ENCODE measurements around the gene RGS7. TPM values are rescaled to one million over a fixed set of nuclear protein-coding genes. Genes with fewer than 3 reads are reported as not detected.
"Not testable (repeated sequence)": the region's sequence is repeated elsewhere in the genome, so short reads cannot be mapped to it uniquely, and the experiment has no call there.

The RGS7 gene
- total and polyA plus RNA-seq, 2 experiments from 2014 or later = 0.22 to 0.73 TPM

DNA sequence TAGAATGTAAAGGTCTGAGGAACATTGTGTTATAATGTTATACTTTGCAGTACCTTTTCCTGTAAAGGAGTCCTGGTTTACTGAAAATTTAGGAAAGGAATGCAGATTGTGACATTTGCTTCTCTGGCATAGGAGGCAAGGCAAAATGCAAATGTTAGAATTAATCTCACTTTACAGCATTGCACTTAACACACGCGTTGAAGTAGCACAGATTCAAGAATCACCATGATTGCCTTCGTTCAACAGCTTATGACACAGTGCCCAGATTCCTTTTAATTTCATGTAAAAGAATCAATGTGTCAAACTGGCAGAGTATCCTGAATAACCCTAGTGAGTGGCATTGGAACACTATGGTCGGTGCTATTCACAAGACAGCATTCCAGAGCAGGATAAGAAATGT lies 47.4 kb downstream of the RGS7 start:
- Histone ChIP-seq H2AFZ (no peak overlapping the region), H3K79me2 (no peaks in the 10 kb centered on the region), H3K36me3 (replicated peaks; ENCODE audit: insufficient read depth, low read depth) (no peaks in the 10 kb centered on the region), H3K27me3 (no peaks in the 10 kb centered on the region), H3K27ac (no peak overlapping the region), H3K4me3 (no peak overlapping the region), H4K20me1 (ENCODE audit: insufficient read depth, poor library complexity, severe bottlenecking) (no peaks in the 10 kb centered on the region), H3K9me2 (replicated peaks; ENCODE audit: insufficient read depth) (no peaks in the 10 kb centered on the region), H3K9me3 (ENCODE audit: low read depth) (no peaks in the 10 kb centered on the region), H3K4me1 (ENCODE audit: insufficient read depth) (no peaks in the 10 kb centered on the region), H3K4me2 (no peak overlapping the region)
- DNase-seq (ENCODE audit: low spot score) = no peak
- 92% methylated on average over 4 of the region's 4 CpGs for WGBS (ENCODE audit: low lambda C conversion rate, missing lambda C conversion rate)
- TF ChIP-seq EZH2phosphoT487 (IDR thresholded peaks at IDR 0.05; ENCODE audit: low read depth, severe bottlenecking, unreplicated experiment) (no peak), EZH2 (IDR thresholded peaks at IDR 0.05; ENCODE audit: borderline replicate concordance) (no peak), CTCF (IDR thresholded peaks at IDR 0.05; ENCODE audit: poor library complexity) (no peak)

GRCh38 chr1:241308471-241308870 lies 48.5 kb downstream of the RGS7 start:
- TF ChIP-seq EZH2 (IDR thresholded peaks at IDR 0.05; ENCODE audit: borderline replicate concordance) = no peak
- no peak for TF ChIP-seq CTCF (IDR thresholded peaks at IDR 0.05; ENCODE audit: poor library complexity)
- no peak for TF ChIP-seq EZH2phosphoT487 (IDR thresholded peaks at IDR 0.05; ENCODE audit: low read depth, severe bottlenecking, unreplicated experiment)
- 84% methylated on average over 3 of the region's 3 CpGs for WGBS (ENCODE audit: low lambda C conversion rate, missing lambda C conversion rate)
- Histone ChIP-seq H3K79me2 (no peaks in the 10 kb centered on the region), H4K20me1 (ENCODE audit: insufficient read depth, poor library complexity, severe bottlenecking) (no peaks in the 10 kb centered on the region), H2AFZ (no peak overlapping the region), H3K9me3 (ENCODE audit: low read depth) (no peaks in the 10 kb centered on the region), H3K9me2 (replicated peaks; ENCODE audit: insufficient read depth) (no peaks in the 10 kb centered on the region), H3K4me3 (no peak overlapping the region), H3K36me3 (replicated peaks; ENCODE audit: insufficient read depth, low read depth) (no peaks in the 10 kb centered on the region), H3K4me2 (no peak overlapping the region), H3K27ac (no peak overlapping the region), H3K4me1 (ENCODE audit: insufficient read depth) (no peaks in the 10 kb centered on the region), H3K27me3 (no peaks in the 10 kb centered on the region)
- no peak for DNase-seq (ENCODE audit: low spot score)

DNA sequence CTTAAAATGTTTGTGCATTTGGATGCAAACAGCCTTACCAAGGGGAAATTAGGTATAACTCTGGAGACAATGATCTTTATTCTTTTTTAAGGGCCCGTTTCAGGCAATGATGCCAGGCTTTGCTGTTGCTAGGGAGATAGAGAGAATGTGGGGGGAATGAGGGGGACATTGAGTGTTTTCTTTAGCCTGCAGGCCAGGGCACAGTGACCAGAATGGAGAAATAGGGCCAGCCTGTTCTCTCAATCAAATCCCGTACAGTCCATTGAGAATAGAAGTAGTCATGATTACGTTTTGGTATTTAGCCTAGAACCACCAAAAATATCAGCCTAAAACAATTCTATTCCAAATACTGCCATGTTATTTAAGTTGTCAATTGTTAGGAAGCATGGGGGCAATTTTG lies 49.0 kb downstream of the RGS7 start:
- Histone ChIP-seq H4K20me1 (ENCODE audit: insufficient read depth, poor library complexity, severe bottlenecking) (no peaks in the 10 kb centered on the region), H3K36me3 (replicated peaks; ENCODE audit: insufficient read depth, low read depth) (no peaks in the 10 kb centered on the region), H3K4me2 (no peak overlapping the region), H3K9me2 (replicated peaks; ENCODE audit: insufficient read depth) (no peaks in the 10 kb centered on the region), H3K9me3 (ENCODE audit: low read depth) (no peaks in the 10 kb centered on the region), H3K27me3 (no peaks in the 10 kb centered on the region), H2AFZ (no peak overlapping the region), H3K4me1 (ENCODE audit: insufficient read depth) (no peaks in the 10 kb centered on the region), H3K27ac (no peak overlapping the region), H3K4me3 (no peak overlapping the region), H3K79me2 (no peaks in the 10 kb centered on the region)
- 95% methylated on average over 3 of the region's 3 CpGs for WGBS (ENCODE audit: low lambda C conversion rate, missing lambda C conversion rate)
- DNase-seq (ENCODE audit: low spot score) = no peak
- TF ChIP-seq CTCF (IDR thresholded peaks at IDR 0.05; ENCODE audit: poor library complexity) = no peak

DNA sequence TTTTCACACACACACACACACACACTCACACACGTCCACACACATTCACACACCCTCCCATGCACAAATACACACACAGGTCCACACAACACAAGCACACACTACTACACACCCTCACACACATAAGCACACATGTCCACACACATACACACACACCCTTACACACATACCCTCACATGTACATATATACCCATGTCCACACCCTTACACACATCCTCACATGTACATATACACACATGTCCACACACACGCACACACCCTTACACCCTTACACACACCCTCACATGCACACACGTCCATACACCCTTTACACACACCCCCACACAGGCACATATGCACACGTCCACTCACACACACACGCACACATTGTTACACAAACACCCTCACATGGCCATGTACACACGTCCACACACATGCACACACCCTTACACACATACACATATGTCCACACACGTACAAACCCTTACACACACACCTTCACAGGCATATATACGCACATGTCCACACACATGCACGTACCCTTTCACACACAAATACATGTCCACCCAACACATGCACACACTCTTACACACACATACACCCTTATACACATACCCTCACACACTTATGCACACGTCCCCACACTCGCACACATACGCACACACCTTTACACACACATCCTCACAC lies 50.7 kb downstream of the RGS7 start:
- TF ChIP-seq EZH2phosphoT487 (IDR thresholded peaks at IDR 0.05; ENCODE audit: low read depth, severe bottlenecking, unreplicated experiment) = no peak
- TF ChIP-seq EZH2 (IDR thresholded peaks at IDR 0.05; ENCODE audit: borderline replicate concordance) = no peak
- TF ChIP-seq CTCF (IDR thresholded peaks at IDR 0.05; ENCODE audit: poor library complexity) = no peak
- no peak overlapping the region for H3K4me3 ChIP-seq
- no peaks in the 10 kb centered on the region for H3K9me3 ChIP-seq (ENCODE audit: low read depth)
- DNase-seq (ENCODE audit: low spot score) = no peak
- no peaks in the 10 kb centered on the region for H3K79me2 ChIP-seq
- no peak overlapping the region for H3K27ac ChIP-seq
- no peaks in the 10 kb centered on the region for H3K36me3 ChIP-seq (replicated peaks; ENCODE audit: insufficient read depth, low read depth)
- H4K20me1 ChIP-seq (ENCODE audit: insufficient read depth, poor library complexity, severe bottlenecking) = no peaks in the 10 kb centered on the region
- H3K27me3 ChIP-seq = no peaks in the 10 kb centered on the region
- no peaks in the 10 kb centered on the region for H3K4me1 ChIP-seq (ENCODE audit: insufficient read depth)
- no peaks in the 10 kb centered on the region for H3K9me2 ChIP-seq (replicated peaks; ENCODE audit: insufficient read depth)
- 92% methylated on average over 12 of the region's 12 CpGs for WGBS (ENCODE audit: low lambda C conversion rate, missing lambda C conversion rate)
- no peak overlapping the region for H3K4me2 ChIP-seq
- no peak overlapping the region for H2AFZ ChIP-seq

- H3K27me3 ChIP-seq; H3K4me3 ChIP-seq; H3K4me1 ChIP-seq (ENCODE audit: insufficient read depth); H3K79me2 ChIP-seq; H3K9me3 ChIP-seq (ENCODE audit: low read depth); H3K4me2 ChIP-seq; H3K9me2 ChIP-seq (replicated peaks; ENCODE audit: insufficient read depth); H3K27ac ChIP-seq; H3K36me3 ChIP-seq (replicated peaks; ENCODE audit: insufficient read depth, low read depth); H2AFZ ChIP-seq; DNase-seq (ENCODE audit: low spot score); H4K20me1 ChIP-seq (ENCODE audit: insufficient read depth, poor library complexity, severe bottlenecking): not testable (repeated sequence)
- 87% methylated on average over 11 of the region's 11 CpGs for WGBS (ENCODE audit: low lambda C conversion rate, missing lambda C conversion rate)
These were observed 55.0 kb downstream of the RGS7 start for GRCh38 chr1:241302024-241302423.

All from hepatocyte (in vitro differentiated cells).